ENCODE measurements around the gene LIPC.

The LIPC gene

DNA sequence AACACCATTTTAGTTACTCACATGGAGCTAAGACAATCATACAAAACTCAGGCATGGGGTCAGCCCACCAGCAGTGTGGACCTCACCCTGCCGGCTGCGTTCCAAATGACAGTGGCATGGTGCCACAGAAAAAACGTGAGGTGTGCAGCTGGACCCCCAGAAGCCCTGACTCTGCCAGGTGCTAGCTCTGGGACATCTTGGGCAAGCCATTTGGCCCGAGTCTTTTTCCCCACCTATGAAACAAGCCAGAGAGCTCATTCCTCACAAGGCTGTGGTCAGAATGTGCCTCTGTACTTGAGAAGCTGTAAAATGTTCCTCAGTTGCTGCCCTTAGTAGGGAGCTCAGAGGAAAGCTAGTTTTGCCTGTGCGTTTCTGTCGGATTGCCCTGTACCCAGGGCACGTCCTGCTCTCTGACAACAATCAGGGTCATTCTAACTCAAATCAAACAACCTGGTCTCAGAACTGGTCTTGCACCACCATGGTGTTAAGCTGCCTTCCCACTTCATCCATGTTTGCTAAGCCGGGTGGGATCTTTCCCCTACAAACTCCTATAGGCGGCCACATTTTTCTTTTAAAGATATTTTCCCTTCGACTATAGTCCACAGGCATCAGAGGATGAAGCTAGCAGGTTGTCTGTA is 44.9 kb downstream of the LIPC start:
- no peak for FAIRE-seq

GRCh38 chr15:58477170-58477569 is 45.4 kb downstream of the LIPC start:
- DNase-seq (ENCODE audit: insufficient read length, low spot score) (no peak), FAIRE-seq (no peak)
- TF ChIP-seq, protein P1, sequence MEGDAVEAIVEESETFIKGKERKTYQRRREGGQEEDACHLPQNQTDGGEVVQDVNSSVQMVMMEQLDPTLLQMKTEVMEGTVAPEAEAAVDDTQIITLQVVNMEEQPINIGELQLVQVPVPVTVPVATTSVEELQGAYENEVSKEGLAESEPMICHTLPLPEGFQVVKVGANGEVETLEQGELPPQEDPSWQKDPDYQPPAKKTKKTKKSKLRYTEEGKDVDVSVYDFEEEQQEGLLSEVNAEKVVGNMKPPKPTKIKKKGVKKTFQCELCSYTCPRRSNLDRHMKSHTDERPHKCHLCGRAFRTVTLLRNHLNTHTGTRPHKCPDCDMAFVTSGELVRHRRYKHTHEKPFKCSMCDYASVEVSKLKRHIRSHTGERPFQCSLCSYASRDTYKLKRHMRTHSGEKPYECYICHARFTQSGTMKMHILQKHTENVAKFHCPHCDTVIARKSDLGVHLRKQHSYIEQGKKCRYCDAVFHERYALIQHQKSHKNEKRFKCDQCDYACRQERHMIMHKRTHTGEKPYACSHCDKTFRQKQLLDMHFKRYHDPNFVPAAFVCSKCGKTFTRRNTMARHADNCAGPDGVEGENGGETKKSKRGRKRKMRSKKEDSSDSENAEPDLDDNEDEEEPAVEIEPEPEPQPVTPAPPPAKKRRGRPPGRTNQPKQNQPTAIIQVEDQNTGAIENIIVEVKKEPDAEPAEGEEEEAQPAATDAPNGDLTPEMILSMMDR (IDR thresholded peaks at IDR 0.05; ENCODE audit: insufficient read depth, missing control alignments), result no peak

More for the DNA sequence above, 44.9 kb downstream of the LIPC start:
- no peak for DNase-seq (ENCODE audit: insufficient read length, low spot score)
- TF ChIP-seq, protein P1 (IDR thresholded peaks at IDR 0.05; ENCODE audit: insufficient read depth, missing control alignments), result no peak

DNA sequence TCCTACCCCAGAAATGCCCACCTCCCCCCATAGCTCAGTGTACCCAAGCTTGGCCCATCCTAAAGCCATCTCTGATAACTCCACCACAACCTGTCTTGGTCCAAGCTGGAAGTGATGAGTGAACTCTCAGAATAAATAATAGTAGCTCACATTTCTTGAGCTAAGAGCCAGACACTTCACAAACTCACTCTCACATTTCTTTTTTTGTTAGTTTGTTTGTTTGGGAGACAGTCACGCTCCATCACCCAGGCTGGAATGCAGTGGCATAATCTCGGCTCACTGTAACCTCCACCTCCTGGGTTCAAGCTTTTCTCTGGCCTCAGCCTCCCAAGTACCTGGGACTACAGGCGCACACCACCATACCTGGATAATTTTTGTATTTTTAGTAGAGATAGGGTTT is 46.2 kb downstream of the LIPC start:
- FAIRE-seq (no peak), DNase-seq (ENCODE audit: insufficient read length, low spot score) (no peak)
- TF ChIP-seq, protein P1 (IDR thresholded peaks at IDR 0.05; ENCODE audit: insufficient read depth, missing control alignments), result no peak

- FAIRE-seq, result no peak
These were observed 46.8 kb downstream of the LIPC start for GRCh38 chr15:58478579-58478978.

DNA sequence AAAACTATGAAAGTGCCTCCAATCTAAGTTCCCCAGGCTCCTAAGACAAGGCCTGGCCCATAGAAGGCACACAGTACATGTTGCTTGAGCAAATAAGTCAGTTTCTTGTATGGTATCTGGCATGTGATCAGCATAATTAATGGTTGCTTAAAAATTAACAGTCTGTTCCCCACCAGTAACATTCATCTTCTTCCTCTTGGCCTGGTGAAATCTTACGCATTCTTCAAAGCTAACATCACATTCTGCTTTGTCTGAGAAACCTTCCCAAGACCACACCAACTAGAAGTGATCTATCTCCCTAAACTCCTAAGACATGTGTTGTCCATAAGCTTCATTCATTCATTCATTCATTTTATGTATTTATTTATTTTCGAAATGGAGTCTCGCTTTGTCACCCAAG is 48.1 kb downstream of the LIPC start:
- TF ChIP-seq, protein P1 (IDR thresholded peaks at IDR 0.05; ENCODE audit: insufficient read depth, missing control alignments), result no peak
- no peak for FAIRE-seq
- no peak for DNase-seq (ENCODE audit: insufficient read length, low spot score)

More at GRCh38 chr15:58478579-58478978, 46.8 kb downstream of the LIPC start:
- TF ChIP-seq, protein P1 (IDR thresholded peaks at IDR 0.05; ENCODE audit: insufficient read depth, missing control alignments), result no peak
- no peak for DNase-seq (ENCODE audit: insufficient read length, low spot score)

GRCh38 chr15:58483376-58483775 is 51.6 kb downstream of the LIPC start:
- no peak for DNase-seq (ENCODE audit: insufficient read length, low spot score)
- FAIRE-seq, result no peak
- TF ChIP-seq, protein P1 (IDR thresholded peaks at IDR 0.05; ENCODE audit: insufficient read depth, missing control alignments), result no peak

DNA sequence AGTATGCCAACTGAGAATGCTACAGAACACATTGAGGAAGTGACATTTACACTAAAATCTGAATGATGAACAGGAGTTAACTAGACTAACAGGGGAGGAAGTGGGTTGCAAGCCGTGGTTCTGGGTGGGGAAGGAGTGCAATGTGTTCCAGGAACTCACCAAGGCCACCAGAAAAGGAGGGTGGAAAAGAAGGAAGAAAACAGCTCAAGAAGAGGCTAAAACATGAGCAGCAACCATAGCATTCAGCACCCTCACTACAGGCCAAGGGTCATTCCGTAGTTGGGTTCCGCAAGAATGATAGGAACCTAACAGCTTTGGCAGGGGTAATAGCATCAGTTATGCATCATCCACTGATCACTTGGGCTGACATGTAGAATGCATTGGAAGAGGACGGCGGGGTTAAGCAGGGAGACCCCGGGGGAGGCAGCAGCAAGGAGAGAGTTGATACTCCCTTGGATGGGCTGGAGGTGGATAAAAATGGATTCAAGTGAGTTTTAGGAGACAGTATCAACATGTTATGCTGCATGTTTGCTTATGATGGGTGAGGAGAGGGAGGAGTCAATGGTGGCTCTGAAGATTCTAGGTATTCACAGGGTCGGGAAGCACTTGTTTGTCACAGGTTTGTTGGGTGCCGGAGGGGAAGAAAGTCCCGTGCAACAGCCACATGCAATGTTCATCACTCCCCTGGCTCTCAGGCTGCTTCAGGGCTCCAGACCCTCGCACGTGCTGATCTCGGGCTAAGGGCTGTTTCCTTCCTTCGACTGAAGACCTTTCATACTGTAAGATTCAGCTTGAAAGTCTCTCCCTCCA is 53.2 kb downstream of the LIPC start:
- FAIRE-seq, result no peak
- DNase-seq (ENCODE audit: insufficient read length, low spot score), result no peak
- TF ChIP-seq, protein P1 (IDR thresholded peaks at IDR 0.05; ENCODE audit: insufficient read depth, missing control alignments), result no peak

Measured in D721Med (cell line).